Measurements from ENCODE around the gene SLC7A5. TPM values are rescaled to one million over a fixed set of nuclear protein-coding genes. Genes with fewer than 3 reads are reported as not detected.

Gene SLC7A5
- total and polyA plus RNA-seq, 2 donors (not counting 3 experiments of a cell fraction or from before 2014, with no cell fraction given) = 14.1 to 29.2 TPM

GRCh38 chr16:87882436-87883019, 13.2 kb upstream of the SLC7A5 start:
- Histone ChIP-seq H3K36me3 (ENCODE audit: control insufficient read depth in 2 of 2, extremely low read depth in 1 of 2, insufficient read depth in 2 of 2, low read length in 2 of 2) (no peaks in the 10 kb centered on the region), H3K27ac (ENCODE audit: insufficient read depth, low read depth, low read length) (no peak overlapping the region), H3K9me3 (replicated peaks; ENCODE audit: control insufficient read depth, insufficient read depth, low read length) (no peaks in the 10 kb centered on the region), H3K9ac (replicated peaks; ENCODE audit: extremely low read depth, insufficient read depth, low read length) (no peak overlapping the region), H4K20me1 (replicated peaks; ENCODE audit: control insufficient read depth, extremely low read depth, insufficient read depth, low read length) (no peaks in the 10 kb centered on the region), H3K4me1 (ENCODE audit: control insufficient read depth, extremely low read depth, insufficient read depth, low read length) (no peaks in the 10 kb centered on the region), H3K4me3 (replicated peaks in 1 of 3; ENCODE audit: insufficient read depth in 1 of 3, low read depth in 1 of 3, low read length in 3 of 3) (no peak overlapping the region), H2AFZ (ENCODE audit: low read depth, low read length) (no peak overlapping the region), H3K79me2 (ENCODE audit: control insufficient read depth, insufficient read depth, low read length) (no peaks in the 10 kb centered on the region), H3K4me2 (ENCODE audit: insufficient read depth, low read length) (no peak overlapping the region), H3K9me1 (replicated peaks; ENCODE audit: control insufficient read depth, extremely low read depth, insufficient read depth, low read length) (no peaks in the 10 kb centered on the region), H3K27me3 (ENCODE audit: control insufficient read depth in 2 of 2, insufficient read depth in 2 of 2, low read length in 2 of 2) (peaks cover 4 to 6% of the 10 kb centered on the region in 2 experiments)
- ChIA-PET POLR2A (no interaction called here), CTCF (interaction anchor here (1.8 kb wide), 1 partner anchor 103 kb away, joined by 7 read pairs; no protein-coding TSS in a partner anchor)
- BruUV-seq (replicated peaks) = no TSS peak
- FAIRE-seq = no peak
- no peak for TF ChIP-seq CTCF (IDR thresholded peaks at IDR 0.05; ENCODE audit: extremely low read depth in 1 of 2, insufficient read depth in 1 of 2, low read depth in 1 of 2, low read length in 2 of 2)
- TF ChIP-seq EZH2 (IDR thresholded peaks at IDR 0.05; ENCODE audit: borderline replicate concordance, low read depth, low read length, severe bottlenecking) = no peak
- no peak for TF ChIP-seq MAX (IDR thresholded peaks at IDR 0.05; ENCODE audit: insufficient read depth, insufficient read length)
- TF ChIP-seq JUN (IDR thresholded peaks at IDR 0.05; ENCODE audit: borderline replicate concordance, insufficient read depth, insufficient read length, low read depth) = no peak
- no peak for TF ChIP-seq MYC (IDR thresholded peaks at IDR 0.05; ENCODE audit: low read depth, low read length)
- no peak for TF ChIP-seq GATA2 (IDR thresholded peaks at IDR 0.05; ENCODE audit: insufficient read depth, insufficient read length, low read depth, low read length)
- TF ChIP-seq POLR2AphosphoS5 (IDR thresholded peaks at IDR 0.05; ENCODE audit: insufficient read depth, low read depth, low read length) = no peak
- no peak for TF ChIP-seq FOS (IDR thresholded peaks at IDR 0.05; ENCODE audit: borderline replicate concordance, insufficient read depth, low read length)
- no peak for TF ChIP-seq POLR2A (IDR thresholded peaks at IDR 0.05; ENCODE audit: low read depth, low read length)
- DNase-seq (ENCODE audit: low read depth, low spot score) = no peak
- dilution Hi-C loops (cut with MboI; ENCODE audit: extremely low pct_ligation_motif_present, low sequenced_read_pairs) = no loop called here
- intact Hi-C loops (cut with micrococcal nuclease) = no loop called here
